Prostate gland (tissue), 2 donors: ENCODE measurements around the gene TRAPPC14.

Source experiments
- POLR2A ChIP-seq: fragments of 450-650 bp; IDR thresholded peaks from one replicate; pipeline ENCODE4 v1.6.1; 2016; ENCODE audit warnings: antibody characterized with exemption, mild to moderate bottlenecking
- POLR2AphosphoS5 ChIP-seq: sonication (generic); formaldehyde crosslinking; IDR thresholded peaks from one replicate; pipeline ENCODE4 v1.6.1; 2017; ENCODE audit warnings: antibody characterized with exemption
- TF ChIP-seq, protein P1 (sequence below), 4 experiments: fragments of 200-600 bp in 2 of 4; fragments of 450-650 bp in 2 of 4; sonication (generic) in 2 of 4; IDR thresholded peaks; 1 replicate in 3 of 4; 2 replicates in 1 of 4; pipeline ENCODE4 v1.5.1; 2016 to 2019; ENCODE audit warnings: antibody characterized with exemption in 4 of 4, mild to moderate bottlenecking in 2 of 4, moderate library complexity in 2 of 4

DNA sequence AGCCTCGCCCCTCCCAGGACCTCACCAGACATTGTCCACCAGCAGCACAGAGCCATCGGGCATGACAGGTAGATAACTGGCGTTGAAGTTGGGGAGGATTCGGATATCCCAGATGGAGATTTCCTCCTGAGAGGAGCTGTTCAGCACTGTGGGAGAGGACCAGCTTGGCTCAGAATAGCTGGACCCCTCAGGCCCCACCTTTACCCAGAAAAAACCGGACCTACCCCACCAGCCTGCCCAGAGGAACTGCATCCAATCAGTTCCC lies 1.5 kb downstream of the TRAPPC14 start:
- TF ChIP-seq, protein P1, sequence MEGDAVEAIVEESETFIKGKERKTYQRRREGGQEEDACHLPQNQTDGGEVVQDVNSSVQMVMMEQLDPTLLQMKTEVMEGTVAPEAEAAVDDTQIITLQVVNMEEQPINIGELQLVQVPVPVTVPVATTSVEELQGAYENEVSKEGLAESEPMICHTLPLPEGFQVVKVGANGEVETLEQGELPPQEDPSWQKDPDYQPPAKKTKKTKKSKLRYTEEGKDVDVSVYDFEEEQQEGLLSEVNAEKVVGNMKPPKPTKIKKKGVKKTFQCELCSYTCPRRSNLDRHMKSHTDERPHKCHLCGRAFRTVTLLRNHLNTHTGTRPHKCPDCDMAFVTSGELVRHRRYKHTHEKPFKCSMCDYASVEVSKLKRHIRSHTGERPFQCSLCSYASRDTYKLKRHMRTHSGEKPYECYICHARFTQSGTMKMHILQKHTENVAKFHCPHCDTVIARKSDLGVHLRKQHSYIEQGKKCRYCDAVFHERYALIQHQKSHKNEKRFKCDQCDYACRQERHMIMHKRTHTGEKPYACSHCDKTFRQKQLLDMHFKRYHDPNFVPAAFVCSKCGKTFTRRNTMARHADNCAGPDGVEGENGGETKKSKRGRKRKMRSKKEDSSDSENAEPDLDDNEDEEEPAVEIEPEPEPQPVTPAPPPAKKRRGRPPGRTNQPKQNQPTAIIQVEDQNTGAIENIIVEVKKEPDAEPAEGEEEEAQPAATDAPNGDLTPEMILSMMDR (IDR thresholded peaks at IDR 0.05) = no peak
- no peak for TF ChIP-seq POLR2A
- no peak for TF ChIP-seq POLR2AphosphoS5
